A549 (cell line): ENCODE data around the gene HMCN1. TPM values are rescaled to one million over a fixed set of nuclear protein-coding genes. Genes with fewer than 3 reads are reported as not detected.

Source experiments
- ATAC-seq, 2 experiments: fragments of 200-7000 bp in 1 of 2; fragments of >200 bp in 1 of 2; cut with Nextera tagmentation in 1 of 2; cut with Tn5 transposase in 1 of 2; 3 replicates each; pipeline versions ENCODE4 v1.8.0 to v1.9.1; 2018 to 2020; ENCODE audit warnings: mild to moderate bottlenecking in 1 of 2, moderate library complexity in 1 of 2
- CTCF ChIA-PET: fragments of 300-600 bp; sonication (Branson Sonifier 250); formaldehyde crosslinking; extraction: SDS; loops from one replicate; lab custom pipeline; 2021; ENCODE audit warnings: antibody characterized with exemption, inconsistent platforms; lab: Yijun Ruan, JAX
- POLR2A ChIA-PET: fragments of 350-600 bp; formaldehyde crosslinking; extraction: SDS; loops from one replicate; lab custom pipeline; 2021; ENCODE audit warnings: antibody characterized with exemption, inconsistent platforms; lab: Yijun Ruan, JAX
- DNase-seq, 2 experiments: peaks; one replicate each; pipeline versions ENCODE4 v3.0.0 to v3.0.0-alpha.2; 2011 to 2016; ENCODE audit warnings: low read depth in 1 of 2, low spot score in 1 of 2
- FAIRE-seq: peaks from 2 replicates; lab custom pipeline; 2011; peaks lifted over from hg19 to GRCh38; lab: Jason Lieb, UNC
- H3K27ac ChIP-seq, 2 experiments: fragments of >200 bp; sonication (Bioruptor Twin); formaldehyde crosslinking; 3 replicates each; pipeline ENCODE4 v1.5.1; 2016 to 2017
- H3K4me1 ChIP-seq: fragments of >200 bp; sonication (Bioruptor Twin); formaldehyde crosslinking; 3 replicates; pipeline ENCODE4 v1.6.1; 2016
- H3K4me2 ChIP-seq: fragments of >200 bp; sonication (Bioruptor Twin); formaldehyde crosslinking; 3 replicates; pipeline ENCODE4 v1.6.1; 2016
- H3K4me3 ChIP-seq: fragments of >200 bp; sonication (Bioruptor Twin); formaldehyde crosslinking; 3 replicates; pipeline ENCODE4 v1.5.1; 2016
- H3K9me3 ChIP-seq: fragments of >200 bp; sonication (Bioruptor Twin); formaldehyde crosslinking; 3 replicates; pipeline ENCODE4 v1.6.1; 2016
- CBX8 ChIP-seq: fragments of 200-600 bp; sonication (generic); IDR thresholded peaks from 2 replicates; pipeline ENCODE4 v1.6.1; 2016
- CEBPB ChIP-seq, 2 experiments: fragments of >200 bp in 1 of 2; sonication (Bioruptor Twin) in 1 of 2; formaldehyde crosslinking in 1 of 2; IDR thresholded peaks; 2 replicates each; pipeline ENCODE4 v1.6.1; 2012 to 2016
- CHD2 ChIP-seq: fragments of 150-350 bp; IDR thresholded peaks from 2 replicates; pipeline ENCODE4 v1.6.1; 2014; ENCODE audit warnings: low read length; ENCODE audit not compliant: partially characterized antibody
- CHD4 ChIP-seq: fragments of 200-600 bp; sonication (generic); IDR thresholded peaks from 2 replicates; pipeline ENCODE4 v1.6.1; 2016; ENCODE audit warnings: antibody characterized with exemption, mild to moderate bottlenecking, borderline replicate concordance
- EHF ChIP-seq: fragments of 250-450 bp; sonication (Bioruptor Pico); IDR thresholded peaks from 2 replicates; pipeline ENCODE4 v1.5.0; 2020; ENCODE audit warnings: mild to moderate bottlenecking
- EP300 ChIP-seq, 2 experiments: fragments of >200 bp; sonication (Bioruptor Twin); formaldehyde crosslinking; IDR thresholded peaks; 2 replicates in 1 of 2; 3 replicates in 1 of 2; pipeline ENCODE4 v1.6.1; 2016 to 2017
- FOSB ChIP-seq: fragments of 250-450 bp; sonication (Bioruptor Pico); IDR thresholded peaks from 2 replicates; pipeline ENCODE4 v1.5.0; 2020; ENCODE audit warnings: mild to moderate bottlenecking, moderate library complexity
- FOXS1 ChIP-seq: fragments of 250-450 bp; sonication (Bioruptor Pico); IDR thresholded peaks from 2 replicates; pipeline ENCODE4 v1.5.0; 2020; ENCODE audit warnings: mild to moderate bottlenecking, moderate library complexity
- HES2 ChIP-seq: fragments of >200 bp; sonication (Bioruptor Twin); formaldehyde crosslinking; IDR thresholded peaks from 2 replicates; pipeline ENCODE4 v1.6.1; 2016
- HOXA7 ChIP-seq: fragments of 250-450 bp; sonication (Bioruptor Pico); IDR thresholded peaks from 2 replicates; pipeline ENCODE4 v1.5.0; 2020; ENCODE audit warnings: mild to moderate bottlenecking, moderate library complexity
- HOXB13 ChIP-seq: fragments of 250-450 bp; sonication (Bioruptor Pico); IDR thresholded peaks from 2 replicates; pipeline ENCODE4 v1.5.0; 2020; ENCODE audit warnings: low read depth, mild to moderate bottlenecking, moderate library complexity
- HOXB5 ChIP-seq: fragments of 250-450 bp; sonication (Bioruptor Pico); IDR thresholded peaks from 2 replicates; pipeline ENCODE4 v1.5.0; 2020; ENCODE audit warnings: mild to moderate bottlenecking, moderate library complexity
- MAFK ChIP-seq: fragments of 450-650 bp; IDR thresholded peaks from 2 replicates; pipeline ENCODE4 v1.6.1; 2014; ENCODE audit not compliant: partially characterized antibody
- NR3C1 ChIP-seq: fragments of >200 bp; sonication (Bioruptor Twin); formaldehyde crosslinking; IDR thresholded peaks from 3 replicates; pipeline ENCODE4 v1.6.1; 2017
- PHF8 ChIP-seq: fragments of 200-600 bp; sonication (generic); IDR thresholded peaks from 2 replicates; pipeline ENCODE4 v1.6.1; 2016; ENCODE audit warnings: low read depth, mild to moderate bottlenecking, antibody characterized with exemption, moderate library complexity, borderline replicate concordance
- POLR2A ChIP-seq: IDR thresholded peaks from 2 replicates; pipeline ENCODE4 v1.6.1; 2012; ENCODE audit warnings: mild to moderate bottlenecking, low read length
- RAD21 ChIP-seq, 2 experiments: fragments of >200 bp in 1 of 2; sonication (Bioruptor Twin) in 1 of 2; formaldehyde crosslinking in 1 of 2; IDR thresholded peaks in 1 of 2; conservative IDR thresholded peaks in 1 of 2; 2 replicates in 1 of 2; 3 replicates in 1 of 2; pipeline ENCODE4 v1.6.1; 2012 to 2018; ENCODE audit warnings: inconsistent platforms in 1 of 2
- RARB ChIP-seq: fragments of 250-450 bp; sonication (Bioruptor Pico); IDR thresholded peaks from 2 replicates; pipeline ENCODE4 v1.8.0; 2021; ENCODE audit warnings: mild to moderate bottlenecking, moderate library complexity
- SREBF2 ChIP-seq: fragments of 450-650 bp; IDR thresholded peaks from 2 replicates; pipeline ENCODE4 v1.6.1; 2014; ENCODE audit warnings: mild to moderate bottlenecking, moderate library complexity
- TFCP2L1 ChIP-seq: fragments of 250-450 bp; sonication (Bioruptor Pico); IDR thresholded peaks from 2 replicates; pipeline ENCODE4 v1.5.0; 2021; ENCODE audit warnings: mild to moderate bottlenecking
- USF2 ChIP-seq: fragments of 450-650 bp; IDR thresholded peaks from 2 replicates; pipeline ENCODE4 v1.6.1; 2014; ENCODE audit warnings: antibody characterized with exemption
- ZNF302 ChIP-seq: fragments of 250-450 bp; sonication (Bioruptor Pico); IDR thresholded peaks from 2 replicates; pipeline ENCODE4 v1.9.0; 2021; ENCODE audit warnings: inconsistent platforms, mild to moderate bottlenecking, moderate library complexity
- ZSCAN20 ChIP-seq: fragments of 250-450 bp; sonication (Bioruptor Pico); IDR thresholded peaks from 2 replicates; pipeline ENCODE4 v1.8.0; 2022; ENCODE audit warnings: mild to moderate bottlenecking, moderate library complexity
- WGBS: methylation state at CpG from one replicate; pipeline ENCODE4 v1.1.6; 2017; ENCODE audit errors: missing lambda C conversion rate; 5-methylcytosine and 5-hydroxymethylcytosine counted together
- polyA plus RNA-seq, 4 experiments: library from polyadenylated mRNA; depleted of rRNA in 3 of 4; stranded (reverse); fragments of >200 nt; fragmentation: RNase III in 1 of 4; extraction: RNeasy Plus Mini Kit Qiagen cat#74134 plus additional on column Dnase treatment in 1 of 4; gene quantifications; 2 replicates in 3 of 4; 3 replicates in 1 of 4; pipeline ENCODE4 v1.2.3, GENCODE V29; 2011 to 2017
- TF ChIP-seq, protein P1 (sequence below): IDR thresholded peaks from 2 replicates; pipeline ENCODE4 v1.6.1; 2012; ENCODE audit warnings: low read depth, borderline replicate concordance
- TF ChIP-seq, protein P2 (sequence below): fragments of >200 bp; sonication (Bioruptor Twin); formaldehyde crosslinking; IDR thresholded peaks from 3 replicates; pipeline ENCODE4 v1.6.1; 2016

The HMCN1 gene
- polyA plus RNA-seq, 2 of the 4 experiments (the other 2 are of a cell fraction): 0.03 to 0.06 TPM

DNA sequence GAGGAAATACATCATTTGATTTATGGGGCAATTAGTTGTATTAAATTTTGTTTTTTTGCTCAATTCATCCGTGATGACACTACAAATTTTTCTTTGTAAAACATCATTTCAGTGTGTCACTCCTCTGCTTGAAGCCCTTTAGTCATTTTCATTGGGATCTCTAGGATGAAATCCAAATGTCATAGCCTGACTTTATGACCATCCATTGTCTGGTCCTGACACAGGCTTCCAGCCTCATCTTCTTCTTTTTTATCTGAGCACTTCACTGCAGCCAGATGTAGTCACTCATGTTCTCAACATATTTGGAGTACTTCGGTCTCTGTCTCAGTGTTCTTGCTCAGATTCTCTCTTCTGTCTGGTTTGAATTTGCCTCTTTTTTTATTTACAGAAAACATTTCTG, 173.1 kb downstream of the HMCN1 start:
- no peak for ATAC-seq
- DNase-seq: no peak
- Histone ChIP-seq H3K27ac (no peak overlapping the region), H3K9me3 (no peaks in the 10 kb centered on the region), H3K4me1 (no peaks in the 10 kb centered on the region), H3K4me3 (no peak overlapping the region), H3K4me2 (no peak overlapping the region)
- 23% methylated on average over 2 of the region's 2 CpGs for WGBS
- TF ChIP-seq MAFK (no peak), CHD4 (no peak), FOSB (no peak), EHF (CRISPR knock-in tag) (no peak)
- POLR2A ChIA-PET: no interaction called here
- CTCF ChIA-PET: no interaction called here
- no peak for FAIRE-seq

DNA sequence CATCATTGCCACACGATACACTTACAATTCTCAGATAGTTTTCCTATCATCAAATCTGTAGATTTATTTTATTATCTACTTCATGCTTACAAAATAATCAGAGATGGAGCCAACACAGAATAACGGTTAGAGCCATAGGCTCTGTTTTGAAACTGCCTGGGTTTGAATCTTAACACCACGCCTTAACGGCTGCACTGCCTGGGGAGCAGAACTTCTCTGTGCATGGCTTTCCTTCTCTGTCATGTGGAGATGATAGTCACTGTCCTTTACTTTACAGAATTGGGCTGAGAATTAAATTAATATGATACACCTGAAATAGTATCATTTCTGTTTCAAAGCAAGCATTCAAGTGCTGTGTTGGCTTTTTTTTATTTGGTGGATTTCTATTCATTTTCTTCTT, 177.8 kb downstream of the HMCN1 start:
- ChIA-PET POLR2A (no interaction called here), CTCF (no interaction called here)
- no peak overlapping the region for H3K4me2 ChIP-seq
- TF ChIP-seq ZSCAN20 (CRISPR knock-in tag) (no peak), EHF (CRISPR knock-in tag) (no peak), HOXB13 (CRISPR knock-in tag) (no peak), NR3C1 (no peak), USF2 (no peak), ZNF302 (no peak), RARB (CRISPR knock-in tag) (no peak), FOXS1 (no peak), FOSB (no peak), HOXA7 (CRISPR knock-in tag) (no peak), CEBPB (IDR thresholded peaks at IDR 0.05) (no peak), SREBF2 (no peak), EP300 (IDR thresholded peaks at IDR 0.05) (no peak), CHD2 (no peak), CBX8 (no peak)
- TF ChIP-seq, protein P1, sequence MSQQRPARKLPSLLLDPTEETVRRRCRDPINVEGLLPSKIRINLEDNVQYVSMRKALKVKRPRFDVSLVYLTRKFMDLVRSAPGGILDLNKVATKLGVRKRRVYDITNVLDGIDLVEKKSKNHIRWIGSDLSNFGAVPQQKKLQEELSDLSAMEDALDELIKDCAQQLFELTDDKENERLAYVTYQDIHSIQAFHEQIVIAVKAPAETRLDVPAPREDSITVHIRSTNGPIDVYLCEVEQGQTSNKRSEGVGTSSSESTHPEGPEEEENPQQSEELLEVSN: no peak
- FAIRE-seq (no peak), ATAC-seq (no peak), DNase-seq (no peak)
- no peak overlapping the region for H3K27ac ChIP-seq
- H3K9me3 ChIP-seq: no peaks in the 10 kb centered on the region
- H3K4me1 ChIP-seq: no peaks in the 10 kb centered on the region
- 75% methylated on average over 4 of the region's 4 CpGs for WGBS
- no peak overlapping the region for H3K4me3 ChIP-seq

- 40% methylated on average over 2 of the region's 2 CpGs for WGBS
- ChIA-PET CTCF (interaction anchor here (0.6 kb wide), 1 partner anchor 341 kb away, joined by 3 read pairs; no protein-coding TSS in a partner anchor), POLR2A (no interaction called here)
- DNase-seq (no peak), FAIRE-seq (no peak), ATAC-seq (no peak)
- H3K4me1 ChIP-seq: no peaks in the 10 kb centered on the region
- TF ChIP-seq CEBPB (IDR thresholded peaks at IDR 0.05) (no peak), USF2 (no peak), RAD21 (conservative IDR thresholded peaks at IDR 0.05 in 1 of 2, IDR thresholded peaks at IDR 0.05 in 1 of 2) (no peak), TFCP2L1 (CRISPR knock-in tag) (no peak), HOXB5 (CRISPR knock-in tag) (no peak), PHF8 (no peak), POLR2A (no peak), HES2 (no peak), CBX8 (no peak), HOXB13 (CRISPR knock-in tag) (no peak), SREBF2 (no peak)
- TF ChIP-seq, protein P2, sequence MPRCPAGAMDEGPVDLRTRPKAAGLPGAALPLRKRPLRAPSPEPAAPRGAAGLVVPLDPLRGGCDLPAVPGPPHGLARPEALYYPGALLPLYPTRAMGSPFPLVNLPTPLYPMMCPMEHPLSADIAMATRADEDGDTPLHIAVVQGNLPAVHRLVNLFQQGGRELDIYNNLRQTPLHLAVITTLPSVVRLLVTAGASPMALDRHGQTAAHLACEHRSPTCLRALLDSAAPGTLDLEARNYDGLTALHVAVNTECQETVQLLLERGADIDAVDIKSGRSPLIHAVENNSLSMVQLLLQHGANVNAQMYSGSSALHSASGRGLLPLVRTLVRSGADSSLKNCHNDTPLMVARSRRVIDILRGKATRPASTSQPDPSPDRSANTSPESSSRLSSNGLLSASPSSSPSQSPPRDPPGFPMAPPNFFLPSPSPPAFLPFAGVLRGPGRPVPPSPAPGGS: no peak
- H3K27ac ChIP-seq: no peak overlapping the region
- H3K9me3 ChIP-seq: no peaks in the 10 kb centered on the region
- no peak overlapping the region for H3K4me2 ChIP-seq
- H3K4me3 ChIP-seq: no peak overlapping the region
Observed at GRCh38 chr1:185912504-185912903, 178.3 kb downstream of the HMCN1 start.
